CD4-positive, alpha-beta T cell (primary cell): ENCODE results near the gene NDUFAF2. TPM values are rescaled to one million over a fixed set of nuclear protein-coding genes. Genes with fewer than 3 reads are reported as not detected.

Experiments
- ATAC-seq: fragments of 200-7000 bp; cut with Tn5 transposase; one replicate; pipeline ENCODE4 v1.10.0; 2022; ENCODE audit warnings: mild to moderate bottlenecking; ENCODE audit not compliant: poor library complexity
- CTCF ChIA-PET: fragments of 350-600 bp; sonication (Branson Sonifier 250); formaldehyde crosslinking; loops from one replicate; lab custom pipeline; 2021; ENCODE audit warnings: antibody characterized with exemption, inconsistent platforms; lab: Charles Lee
- POLR2A ChIA-PET: fragments of 350-600 bp; sonication (Branson Sonifier 250); formaldehyde crosslinking; loops from one replicate; lab custom pipeline; 2021; ENCODE audit warnings: antibody characterized with exemption, inconsistent platforms; lab: Charles Lee
- DNase-seq, 14 experiments: peaks; one replicate each; pipeline ENCODE4 v3.0.0-alpha.2; 2013 to 2020; ENCODE audit warnings: mixed read lengths in 2 of 14
- H3K27ac ChIP-seq, 2 donors: one replicate each; pipeline versions ENCODE4 v1.5.1 to v1.7.0; 2013; ENCODE audit warnings: low read length in 2 of 2, low read depth in 1 of 2, mild to moderate bottlenecking in 1 of 2
- H3K27me3 ChIP-seq, 2 experiments: 1 replicate in 1 of 2; 2 replicates in 1 of 2; pipeline versions ENCODE4 v1.6.1 to v1.7.0; 2013; ENCODE audit warnings: low read length in 2 of 2, control low read depth in 1 of 2, mild to moderate bottlenecking in 1 of 2, moderate library complexity in 1 of 2; ENCODE audit not compliant: insufficient read depth in 2 of 2, control insufficient read depth in 1 of 2
- H3K36me3 ChIP-seq: one replicate; pipeline ENCODE4 v1.6.1; 2013; ENCODE audit warnings: low read length, control low read depth; ENCODE audit not compliant: insufficient read depth
- H3K4me1 ChIP-seq: one replicate; pipeline ENCODE4 v1.6.1; 2013; ENCODE audit warnings: low read length, control low read depth; ENCODE audit not compliant: insufficient read depth
- H3K4me3 ChIP-seq: one replicate; pipeline ENCODE4 v1.5.1; 2013; ENCODE audit warnings: mild to moderate bottlenecking, low read length, moderate library complexity
- H3K9me3 ChIP-seq, 2 experiments: 1 replicate in 1 of 2; 2 replicates in 1 of 2; pipeline versions ENCODE4 v1.6.1 to v1.7.0; 2013; ENCODE audit warnings: low read length in 2 of 2, mild to moderate bottlenecking in 2 of 2, control low read depth in 1 of 2, moderate library complexity in 1 of 2; ENCODE audit not compliant: control insufficient read depth in 1 of 2, insufficient read depth in 1 of 2
- H3K27ac Mint-ChIP-seq: one replicate; pipeline ENCODE4 v1.8.0; 2020; ENCODE audit warnings: mixed read lengths
- H3K27me3 Mint-ChIP-seq: one replicate; pipeline ENCODE4 v1.8.0; 2021; ENCODE audit warnings: mixed read lengths
- H3K36me3 Mint-ChIP-seq: one replicate; pipeline ENCODE4 v1.8.0; 2021; ENCODE audit warnings: low read depth, mixed read lengths
- H3K4me1 Mint-ChIP-seq: one replicate; pipeline ENCODE4 v1.8.0; 2021; ENCODE audit warnings: low read depth, mixed read lengths
- H3K4me3 Mint-ChIP-seq: one replicate; pipeline ENCODE4 v1.8.0; 2020; ENCODE audit warnings: mild to moderate bottlenecking, mixed read lengths
- H3K9me3 Mint-ChIP-seq: one replicate; pipeline ENCODE4 v1.8.0; 2020; ENCODE audit warnings: mixed read lengths
- intact Hi-C, 2 experiments: fragments of 100-400 bp; cut with DNase I in 1 of 2; cut with micrococcal nuclease in 1 of 2; formaldehyde crosslinking; loops; one replicate each; pipeline versions ENCODE4 v1.15.1 to v1.9.0; 2023 to 2025; cut with DNase I, micrococcal nuclease
- total RNA-seq, 174 experiments: library from RNA in 2 of 174; stranded (reverse) in 2 of 174; gene quantifications; one replicate each; pipeline ENCODE4 v1.2.3 and lab custom pipeline; 2021 to 2026
- TF ChIP-seq, protein P1 (sequence below): fragments of 200-600 bp; IDR thresholded peaks from one replicate; pipeline ENCODE4 v1.8.0; 2022; ENCODE audit warnings: antibody characterized with exemption, mild to moderate bottlenecking

Gene NDUFAF2
- total RNA-seq, 2 experiments from 2014 or later: 8.1 to 8.8 TPM

GRCh38 chr5:61084658-61085057 lies 139.7 kb downstream of the NDUFAF2 start:
- TF ChIP-seq, protein P1, sequence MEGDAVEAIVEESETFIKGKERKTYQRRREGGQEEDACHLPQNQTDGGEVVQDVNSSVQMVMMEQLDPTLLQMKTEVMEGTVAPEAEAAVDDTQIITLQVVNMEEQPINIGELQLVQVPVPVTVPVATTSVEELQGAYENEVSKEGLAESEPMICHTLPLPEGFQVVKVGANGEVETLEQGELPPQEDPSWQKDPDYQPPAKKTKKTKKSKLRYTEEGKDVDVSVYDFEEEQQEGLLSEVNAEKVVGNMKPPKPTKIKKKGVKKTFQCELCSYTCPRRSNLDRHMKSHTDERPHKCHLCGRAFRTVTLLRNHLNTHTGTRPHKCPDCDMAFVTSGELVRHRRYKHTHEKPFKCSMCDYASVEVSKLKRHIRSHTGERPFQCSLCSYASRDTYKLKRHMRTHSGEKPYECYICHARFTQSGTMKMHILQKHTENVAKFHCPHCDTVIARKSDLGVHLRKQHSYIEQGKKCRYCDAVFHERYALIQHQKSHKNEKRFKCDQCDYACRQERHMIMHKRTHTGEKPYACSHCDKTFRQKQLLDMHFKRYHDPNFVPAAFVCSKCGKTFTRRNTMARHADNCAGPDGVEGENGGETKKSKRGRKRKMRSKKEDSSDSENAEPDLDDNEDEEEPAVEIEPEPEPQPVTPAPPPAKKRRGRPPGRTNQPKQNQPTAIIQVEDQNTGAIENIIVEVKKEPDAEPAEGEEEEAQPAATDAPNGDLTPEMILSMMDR: no peak
- Histone ChIP-seq H3K4me3 (no peak overlapping the region), H3K27ac (no peak overlapping the region), H3K27me3 (no peaks in the 10 kb centered on the region), H3K36me3 (no peaks in the 10 kb centered on the region), H3K9me3 (no peaks in the 10 kb centered on the region), H3K4me1 (no peaks in the 10 kb centered on the region)
- H3K4me3 Mint-ChIP-seq: no peak overlapping the region
- H3K27me3 Mint-ChIP-seq: no peaks in the 10 kb centered on the region
- ChIA-PET CTCF (no interaction called here), POLR2A (no interaction called here)
- peaks cover 51% of the 10 kb centered on the region for H3K36me3 Mint-ChIP-seq
- no peaks in the 10 kb centered on the region for H3K4me1 Mint-ChIP-seq
- intact Hi-C loops: no loop called here
- ATAC-seq (no peak), DNase-seq (no peak)
- H3K9me3 Mint-ChIP-seq: no peaks in the 10 kb centered on the region
- no peak overlapping the region for H3K27ac Mint-ChIP-seq

DNA sequence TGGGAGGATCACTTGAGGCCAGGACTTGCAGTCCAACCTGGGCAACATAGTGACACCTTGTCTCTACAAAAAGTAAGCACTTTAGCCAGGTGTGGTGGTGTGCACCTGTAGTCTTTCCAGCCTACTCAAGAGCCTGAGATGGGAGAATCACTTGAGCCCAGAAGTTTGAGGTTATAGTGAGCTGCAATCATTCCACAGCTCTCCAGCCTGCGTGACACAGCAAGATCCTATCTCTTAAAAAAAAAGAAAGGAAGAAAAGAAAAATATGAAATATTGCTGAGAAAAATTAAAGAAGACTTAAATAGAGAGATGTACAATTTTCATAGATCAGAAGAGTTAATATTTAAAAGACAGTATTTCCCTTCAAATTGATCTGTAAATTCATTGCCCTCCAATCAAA lies 140.9 kb downstream of the NDUFAF2 start:
- H3K4me3 Mint-ChIP-seq: no peak overlapping the region
- no peak overlapping the region for H3K27ac Mint-ChIP-seq
- TF ChIP-seq, protein P1: no peak
- no peaks in the 10 kb centered on the region for H3K36me3 ChIP-seq
- H3K27me3 ChIP-seq: no peaks in the 10 kb centered on the region
- H3K4me1 ChIP-seq: no peaks in the 10 kb centered on the region
- no peak overlapping the region for H3K27ac ChIP-seq
- H3K9me3 ChIP-seq: no peaks in the 10 kb centered on the region
- intact Hi-C loops: no loop called here
- ChIA-PET POLR2A (no interaction called here), CTCF (no interaction called here)
- H3K27me3 Mint-ChIP-seq: no peaks in the 10 kb centered on the region
- no peaks in the 10 kb centered on the region for H3K9me3 Mint-ChIP-seq
- peaks cover 50% of the 10 kb centered on the region for H3K36me3 Mint-ChIP-seq
- no peaks in the 10 kb centered on the region for H3K4me1 Mint-ChIP-seq
- DNase-seq: no peak
- no peak for ATAC-seq
- H3K4me3 ChIP-seq: no peak overlapping the region

- intact Hi-C loops: no loop called here
- no peak overlapping the region for H3K4me3 Mint-ChIP-seq
- peaks cover 52% of the 10 kb centered on the region for H3K36me3 Mint-ChIP-seq
- ATAC-seq (no peak), DNase-seq (no peak)
- no peaks in the 10 kb centered on the region for H3K27me3 Mint-ChIP-seq
- no peaks in the 10 kb centered on the region for H3K4me1 Mint-ChIP-seq
- H3K4me3 ChIP-seq: no peak overlapping the region
- H3K27me3 ChIP-seq: no peaks in the 10 kb centered on the region
- H3K27ac Mint-ChIP-seq: no peak overlapping the region
- no peak overlapping the region for H3K27ac ChIP-seq
- no peaks in the 10 kb centered on the region for H3K9me3 ChIP-seq
- TF ChIP-seq, protein P1: no peak
- POLR2A ChIA-PET: no interaction called here
- peaks cover 3% of the 10 kb centered on the region for H3K9me3 Mint-ChIP-seq
- CTCF ChIA-PET: no interaction called here
- H3K4me1 ChIP-seq: no peaks in the 10 kb centered on the region
- no peaks in the 10 kb centered on the region for H3K36me3 ChIP-seq
These were observed 142.9 kb downstream of the NDUFAF2 start for GRCh38 chr5:61087921-61088320.
